Heart right ventricle (tissue), 16 donors: ENCODE measurements around the gene FABP3. TPM values are rescaled to one million over a fixed set of nuclear protein-coding genes. Genes with fewer than 3 reads are reported as not detected.

Source experiments
- ATAC-seq, 8 donors: fragments of 200-7000 bp; cut with Tn5 transposase; one replicate each; pipeline ENCODE4 v1.9.1; 2020; ENCODE audit warnings: mild to moderate bottlenecking in 8 of 8, moderate library complexity in 8 of 8, moderate number of reproducible peaks in 1 of 8
- DNase-seq, 2 donors: peaks; one replicate each; pipeline ENCODE4 v3.0.0-alpha.2; 2020
- H3K27ac ChIP-seq, 10 donors: fragments of 200-600 bp; sonication (generic) in 2 of 10; one replicate each; pipeline versions ENCODE4 v1.5.0 to v1.8.0; 2020 to 2022; ENCODE audit warnings: mild to moderate bottlenecking in 3 of 10
- H3K27me3 ChIP-seq, 7 donors: fragments of 200-600 bp; one replicate each; pipeline ENCODE4 v1.8.0; 2021 to 2022; ENCODE audit warnings: mild to moderate bottlenecking in 2 of 7
- H3K36me3 ChIP-seq, 9 donors: fragments of 200-600 bp; sonication (generic) in 1 of 9; one replicate each; pipeline versions ENCODE4 v1.5.0 to v1.8.0; 2020 to 2022; ENCODE audit warnings: mild to moderate bottlenecking in 2 of 9
- H3K4me1 ChIP-seq, 9 donors: fragments of 200-600 bp; sonication (generic) in 1 of 9; one replicate each; pipeline versions ENCODE4 v1.5.0 to v1.8.0; 2020 to 2022; ENCODE audit warnings: mild to moderate bottlenecking in 4 of 9
- H3K4me3 ChIP-seq, 10 donors: fragments of 200-600 bp; sonication (generic) in 2 of 10; one replicate each; pipeline versions ENCODE4 v1.5.0 to v1.8.0; 2020 to 2022; ENCODE audit warnings: mild to moderate bottlenecking in 7 of 10, moderate library complexity in 2 of 10
- H3K9me3 ChIP-seq, 11 donors: fragments of 200-600 bp in 10 of 11; sonication (generic) in 2 of 11; one replicate each; pipeline versions ENCODE4 v1.5.0 to v1.8.0; 2013 to 2022; ENCODE audit warnings: mild to moderate bottlenecking in 2 of 11, control low read depth in 1 of 11, moderate library complexity in 1 of 11
- CTCF ChIP-seq, 9 donors: fragments of 200-600 bp; sonication (generic) in 2 of 9; IDR thresholded peaks; one replicate each; pipeline versions ENCODE4 v1.5.0 to v1.8.0; 2021 to 2022; ENCODE audit warnings: antibody characterized with exemption in 9 of 9, mild to moderate bottlenecking in 5 of 9, moderate library complexity in 1 of 9
- WGBS, 2 donors: extraction: QIAGEN DNeasy Blood & Tissue Kit; methylation state at CpG; one replicate each; pipeline ENCODE4 v1.1.7; 2013; ENCODE audit warnings: inconsistent platforms in 1 of 2; 5-methylcytosine and 5-hydroxymethylcytosine counted together
- intact Hi-C, 10 donors: fragments of 100-400 bp; cut with DNase I; formaldehyde crosslinking; loops; one replicate each; pipeline versions ENCODE4 v1.11.1 to v1.14.2; 2022
- polyA plus RNA-seq, 2 donors: library from polyadenylated mRNA; stranded (reverse); fragments of 200-250 nt; gene quantifications; one replicate each; pipeline ENCODE4 v1.2.3, GENCODE V29; 2013
- total RNA-seq, 10 donors: library from RNA; stranded (reverse); fragmentation: NEBNext Ultra II Directional in 3 of 10; extraction: Animal tissue kit (Norgen Biotek cat#: 25700) in 3 of 10; gene quantifications; one replicate each; pipeline versions ENCODE4 v1.2.1 to v1.2.4, GENCODE V29; 2021 to 2023
- donor health status: Arrhythmogenic right ventricular cardiomyopathy.
- donor health status: ischemic (EF 13 %, LVEDD 7.1; RV severe dilation, severe dysfunction).
- donor health status: healthy with polysubstance abuse.
- donor health status: DM: no; HTN: yes; CAD: no.
- donor health status: DM: no; HTN: no; CAD: no.
- donor health status: ischemic (EF 25% LVEDD 6.9; RV normal size, moderate dysfunction).
- donor health status: ischemic (EF 25% LVEDD 5.7; RV mildly dilated, moderate dysfunction).
- donor health status: healthy.
- donor health status: DM: yes; HTN: yes; CAD: no.
- donor health status: Ischemic cardiomyopathy.
- donor health status: ischemic (EF 35%, LVEDD 5.7; RV mildly dilated, moderate dysfunction).
- donor health status: nonischemic (EF 11% LVEDD 7.7; RV severe dilation, severe dysfunction).
- donor health status: DM: yes; HTN: yes; CAD: no.
- donor health status: PGD.
- donor health status: ischemic (EF 29% LVEDD 5.4; RV normal size, mild dysfunction).
- donor health status: nonischemic (EF 23%, LVEDD 6.1; RV moderate dilation, normal function).

The FABP3 gene
- total and polyA plus RNA-seq, 12 donors: 2,977 to 6,968 (median 5,058) TPM

GRCh38 chr1:31370565-31370964 lies 2.3 kb downstream of the FABP3 start:
- WGBS, 2 donors: 50 to 62% methylated on average over 4 of the region's 4 CpGs
- peak overlapping the region; percentile 81 to 99 (median 92) for H3K27ac ChIP-seq

GRCh38 chr1:31370021-31370420 lies 2.9 kb downstream of the FABP3 start:
- WGBS, 2 donors: 22 to 48% methylated on average over 2 of the region's 2 CpGs
- peaks cover 0 to 51% (median 28%) of the 10 kb centered on the region in 9 donors for H3K36me3 ChIP-seq
- H3K27me3 ChIP-seq: peaks cover 0 to 11% (median 0%) of the 10 kb centered on the region in 7 donors
- ATAC-seq: no peak
- no peak for TF ChIP-seq CTCF (IDR thresholded peaks at IDR 0.05)
- no peak for DNase-seq
- H3K9me3 ChIP-seq: no peaks in the 10 kb centered on the region
- H3K27ac ChIP-seq: peak overlapping the region; percentile 81 to 99 (median 92)
- H3K4me3 ChIP-seq: peak overlapping the region; percentile 38 to 75 (median 56)
- H3K4me1 ChIP-seq: peaks cover 2 to 59% (median 38%) of the 10 kb centered on the region in 9 donors
- intact Hi-C loops: no loop called here

More at GRCh38 chr1:31370565-31370964, 2.3 kb downstream of the FABP3 start:
- DNase-seq (no peak), ATAC-seq (no peak)
- Histone ChIP-seq H3K36me3 (peaks cover 0 to 46% (median 25%) of the 10 kb centered on the region in 9 donors), H3K27me3 (peaks cover 0 to 11% (median 0%) of the 10 kb centered on the region in 7 donors), H3K4me3 (peak overlapping the region; percentile 38 to 75 (median 56)), H3K9me3 (no peaks in the 10 kb centered on the region), H3K4me1 (peaks cover 2 to 57% (median 38%) of the 10 kb centered on the region in 9 donors)
- intact Hi-C loops: no loop called here
- TF ChIP-seq CTCF (IDR thresholded peaks at IDR 0.05): no peak

- Histone ChIP-seq H3K4me1 (peaks cover 0 to 54% (median 24%) of the 10 kb centered on the region in 9 donors), H3K9me3 (no peaks in the 10 kb centered on the region), H3K27me3 (peaks cover 0 to 9% (median 0%) of the 10 kb centered on the region in 7 donors), H3K4me3 (peak overlapping the region in 7 of 10 donors; percentile 5 to 75 (median 61)), H3K36me3 (peaks cover 0 to 65% (median 38%) of the 10 kb centered on the region in 9 donors), H3K27ac (peak overlapping the region; percentile 81 to 99 (median 92))
- DNase-seq: peak; percentile 39 to 73
- 51 to 57% methylated on average over 3 of the region's 3 CpGs for WGBS, 2 donors
- no peak for TF ChIP-seq CTCF (IDR thresholded peaks at IDR 0.05)
- peak; percentile 17 to 72 (median 54) for ATAC-seq
- intact Hi-C loops: no loop called here
Measured at GRCh38 chr1:31368611-31369107, 4.2 kb downstream of the FABP3 start.

- Histone ChIP-seq H3K36me3 (peaks cover 0 to 76% (median 40%) of the 10 kb centered on the region in 9 donors), H3K27ac (peak overlapping the region in 7 of 10 donors; percentile 84 to 99 (median 93)), H3K4me3 (peak overlapping the region in 2 of 10 donors; percentile 24 to 57), H3K27me3 (no peaks in the 10 kb centered on the region), H3K9me3 (no peaks in the 10 kb centered on the region), H3K4me1 (peaks cover 0 to 44% (median 6%) of the 10 kb centered on the region in 9 donors)
- ATAC-seq (no peak), DNase-seq (no peak)
- intact Hi-C loops: no loop called here
- no peak for TF ChIP-seq CTCF (IDR thresholded peaks at IDR 0.05)
- WGBS, 2 donors: 46 to 51% methylated on average over 2 of the region's 2 CpGs
Measured at GRCh38 chr1:31366796-31367195, 6.1 kb downstream of the FABP3 start.
